OCI-LY1 (cell line): ENCODE data around the gene ZBTB16.

Experiments
- H2AFZ ChIP-seq: fragments of 200-600 bp; sonication (generic), shearing (Covaris generic); 2 replicates; pipeline ENCODE4 v1.6.0; 2014; ENCODE audit warnings: antibody characterized with exemption, mild to moderate bottlenecking, low read length
- H3F3A ChIP-seq: fragments of 200-600 bp; sonication (generic), shearing (Covaris generic); 2 replicates; pipeline ENCODE4 v1.6.0; 2014; ENCODE audit warnings: mild to moderate bottlenecking, antibody characterized with exemption, low read length, moderate library complexity; ENCODE audit not compliant: insufficient read depth
- H3K27ac ChIP-seq: fragments of 200-600 bp; sonication (generic); 2 replicates; pipeline ENCODE4 v1.5.1; 2014; ENCODE audit warnings: low read length, mixed run types, mild to moderate bottlenecking, low read depth; ENCODE audit not compliant: poor library complexity, severe bottlenecking
- H3K27me3 ChIP-seq: fragments of 200-600 bp; sonication (generic); 2 replicates; pipeline ENCODE4 v1.6.0; 2014; ENCODE audit warnings: antibody characterized with exemption, mild to moderate bottlenecking, low read length, moderate library complexity; ENCODE audit not compliant: insufficient read depth
- H3K36me3 ChIP-seq: fragments of 200-600 bp; sonication (generic); 2 replicates; pipeline ENCODE4 v1.6.1; 2014; ENCODE audit warnings: mild to moderate bottlenecking, antibody characterized with exemption, low read length, moderate library complexity, mixed read lengths; ENCODE audit not compliant: insufficient read depth
- H3K4me1 ChIP-seq: fragments of 200-600 bp; sonication (generic); 2 replicates; pipeline ENCODE4 v1.5.1; 2014; ENCODE audit warnings: mild to moderate bottlenecking, low read length, moderate library complexity; ENCODE audit not compliant: insufficient read depth, severe bottlenecking
- H3K4me2 ChIP-seq: fragments of 200-600 bp; sonication (generic), shearing (Covaris generic); 2 replicates; pipeline ENCODE4 v1.6.1; 2014; ENCODE audit warnings: low read length
- H3K4me3 ChIP-seq: fragments of 200-600 bp; sonication (generic); 2 replicates; pipeline ENCODE4 v1.5.1; 2014; ENCODE audit warnings: low read length, low read depth, mild to moderate bottlenecking, mixed read lengths; ENCODE audit not compliant: poor library complexity, severe bottlenecking
- H3K79me2 ChIP-seq: fragments of 200-600 bp; shearing (Covaris generic); 2 replicates; pipeline ENCODE4 v1.6.1; 2016; ENCODE audit warnings: mixed run types, low read length, mixed read lengths; ENCODE audit not compliant: insufficient read depth
- H3K9ac ChIP-seq: fragments of 200-600 bp; sonication (generic), shearing (Covaris generic); 2 replicates; pipeline ENCODE4 v1.6.1; 2014; ENCODE audit warnings: mild to moderate bottlenecking, low read length, mixed read lengths
- H3K9me2 ChIP-seq: fragments of 200-600 bp; sonication (generic), shearing (Covaris generic); 2 replicates; pipeline ENCODE4 v1.6.1; 2014; ENCODE audit warnings: low read depth, mild to moderate bottlenecking, low read length, mixed read lengths
- H3K9me3 ChIP-seq: fragments of 200-600 bp; shearing (Covaris generic); 2 replicates; pipeline ENCODE4 v1.6.1; 2014; ENCODE audit warnings: low read length, mixed read lengths
- H4K20me1 ChIP-seq: fragments of 200-600 bp; sonication (generic), shearing (Covaris generic); 2 replicates; pipeline ENCODE4 v1.6.0; 2016; ENCODE audit warnings: mild to moderate bottlenecking, low read length; ENCODE audit not compliant: insufficient read depth
- CTCF ChIP-seq: fragments of 200-600 bp; sonication (generic), shearing (Covaris generic); IDR thresholded peaks from 2 replicates; pipeline ENCODE4 v1.5.1; 2017; ENCODE audit warnings: mild to moderate bottlenecking, antibody characterized with exemption, low read length, moderate library complexity, mixed read lengths
- EZH2 ChIP-seq: fragments of 200-600 bp; sonication (generic), shearing (Covaris generic); IDR thresholded peaks from 2 replicates; pipeline ENCODE4 v1.8.0; 2017; ENCODE audit warnings: borderline replicate concordance, mixed run types, mild to moderate bottlenecking, antibody characterized with exemption, low read length, moderate library complexity, mixed read lengths

ZBTB16 gene

GRCh38 chr11:114170226-114170625 lies 110.7 kb downstream of the ZBTB16 start:
- H3K79me2 ChIP-seq: no peaks in the 10 kb centered on the region
- H3K9me2 ChIP-seq: no peaks in the 10 kb centered on the region
- no peaks in the 10 kb centered on the region for H3F3A ChIP-seq
- H3K36me3 ChIP-seq: no peaks in the 10 kb centered on the region
- peaks cover 73% of the 10 kb centered on the region for H3K4me1 ChIP-seq
- H3K27ac ChIP-seq: no peak overlapping the region
- no peak overlapping the region for H2AFZ ChIP-seq
- H3K4me3 ChIP-seq: no peak overlapping the region
- H3K9me3 ChIP-seq: no peaks in the 10 kb centered on the region
- H3K9ac ChIP-seq: no peak overlapping the region
- H4K20me1 ChIP-seq: no peaks in the 10 kb centered on the region
- H3K27me3 ChIP-seq: no peaks in the 10 kb centered on the region
- no peak for TF ChIP-seq CTCF
- no peak for TF ChIP-seq EZH2
- H3K4me2 ChIP-seq: no peak overlapping the region

- peak overlapping the region; percentile 42 for H3K27ac ChIP-seq
- H4K20me1 ChIP-seq: no peaks in the 10 kb centered on the region
- no peaks in the 10 kb centered on the region for H3K79me2 ChIP-seq
- H3K4me3 ChIP-seq: no peak overlapping the region
- no peak for TF ChIP-seq EZH2
- TF ChIP-seq CTCF: no peak
- no peaks in the 10 kb centered on the region for H3F3A ChIP-seq
- no peaks in the 10 kb centered on the region for H3K27me3 ChIP-seq
- H3K4me1 ChIP-seq: peaks cover 61% of the 10 kb centered on the region
- H3K9me3 ChIP-seq: no peaks in the 10 kb centered on the region
- H3K36me3 ChIP-seq: no peaks in the 10 kb centered on the region
- no peak overlapping the region; the same call in 1 of the 2 replicates for H3K9ac ChIP-seq
- H3K9me2 ChIP-seq: no peaks in the 10 kb centered on the region
- H2AFZ ChIP-seq: no peak overlapping the region
- peak overlapping the region; percentile 36; the same call in 1 of the 2 replicates for H3K4me2 ChIP-seq
Measured at GRCh38 chr11:114171257-114172054, 111.9 kb downstream of the ZBTB16 start.

- no peak overlapping the region; the same call in 1 of the 2 replicates for H3K9ac ChIP-seq
- TF ChIP-seq CTCF (no peak), EZH2 (no peak)
- no peak overlapping the region for H2AFZ ChIP-seq
- no peak overlapping the region for H3K4me3 ChIP-seq
- peak overlapping the region; percentile 42 for H3K27ac ChIP-seq
- H3K36me3 ChIP-seq: no peaks in the 10 kb centered on the region
- no peaks in the 10 kb centered on the region for H3K9me3 ChIP-seq
- H3K9me2 ChIP-seq: no peaks in the 10 kb centered on the region
- no peaks in the 10 kb centered on the region for H3K27me3 ChIP-seq
- peaks cover 53% of the 10 kb centered on the region for H3K4me1 ChIP-seq
- peak overlapping the region; percentile 36; the same call in 1 of the 2 replicates for H3K4me2 ChIP-seq
- no peaks in the 10 kb centered on the region for H4K20me1 ChIP-seq
- no peaks in the 10 kb centered on the region for H3K79me2 ChIP-seq
- no peaks in the 10 kb centered on the region for H3F3A ChIP-seq
Measured at GRCh38 chr11:114172055-114172861, 112.7 kb downstream of the ZBTB16 start.
